MM.1S (cell line): ENCODE data around the gene ZNF580.

ENCODE experiments used
- CTCF ChIP-seq: fragments of 300-600 bp; sonication (generic); IDR thresholded peaks from 2 replicates; pipeline ENCODE4 v1.5.1; 2016; ENCODE audit warnings: antibody characterized with exemption, low read length, mixed read lengths
- EZH2 ChIP-seq: fragments of 300-600 bp; sonication (generic); optimal IDR thresholded peaks from 2 replicates; pipeline ENCODE3; 2017; ENCODE audit warnings: low read depth, mild to moderate bottlenecking, antibody characterized with exemption, low read length, mixed read lengths

- TF ChIP-seq EZH2 (no peak), CTCF (no peak)
Observed at GRCh38 chr19:55621205-55621672, 19.6 kb upstream of the ZNF580 start.
